ENCODE measurements around the gene ALK.

Gene ALK

GRCh38 chr2:29638641-29639040, 282.7 kb downstream of the ALK start:
- DNase-seq: no peak

- DNase-seq: no peak
Observed at GRCh38 chr2:29634916-29635315, 286.5 kb downstream of the ALK start.

DNA sequence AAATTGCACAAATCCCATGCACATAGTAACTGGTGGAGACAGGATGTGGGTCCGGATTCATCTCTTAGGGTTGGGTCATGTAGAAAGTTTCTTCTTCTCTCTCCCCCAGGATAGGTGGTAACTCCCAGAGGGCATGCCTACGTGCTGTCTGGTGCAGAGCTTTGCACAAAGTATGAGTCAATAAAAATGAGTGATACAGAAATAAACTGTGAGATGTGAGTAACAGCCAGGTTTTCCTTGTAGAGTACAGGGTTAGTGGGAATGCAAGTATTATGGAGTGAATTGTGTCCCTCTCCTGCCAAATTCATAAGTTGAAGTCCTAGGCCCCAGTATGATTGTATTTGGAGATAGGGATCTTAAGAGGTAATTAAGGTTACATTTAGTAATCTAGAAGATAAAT, 289.4 kb downstream of the ALK start:
- DNase-seq: no peak

DNA sequence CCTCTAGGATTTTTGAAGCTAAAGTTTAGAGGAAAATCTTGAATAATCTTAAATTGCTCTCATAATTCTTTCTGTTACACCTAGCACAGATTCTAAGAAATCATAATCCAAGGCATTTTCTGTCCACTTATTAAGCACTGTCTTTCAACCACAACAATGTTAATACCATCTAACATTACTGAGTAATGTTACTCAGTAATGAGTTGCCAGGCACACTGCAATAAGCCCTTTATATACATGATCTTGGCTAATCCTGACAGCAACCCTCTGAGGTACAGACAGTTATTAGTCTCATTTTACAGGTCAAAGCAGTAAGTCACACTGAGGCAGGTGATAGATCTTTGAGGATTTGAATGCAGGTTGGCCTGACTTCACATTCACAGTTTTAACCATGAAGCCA, 291.9 kb downstream of the ALK start:
- DNase-seq: no peak

DNA sequence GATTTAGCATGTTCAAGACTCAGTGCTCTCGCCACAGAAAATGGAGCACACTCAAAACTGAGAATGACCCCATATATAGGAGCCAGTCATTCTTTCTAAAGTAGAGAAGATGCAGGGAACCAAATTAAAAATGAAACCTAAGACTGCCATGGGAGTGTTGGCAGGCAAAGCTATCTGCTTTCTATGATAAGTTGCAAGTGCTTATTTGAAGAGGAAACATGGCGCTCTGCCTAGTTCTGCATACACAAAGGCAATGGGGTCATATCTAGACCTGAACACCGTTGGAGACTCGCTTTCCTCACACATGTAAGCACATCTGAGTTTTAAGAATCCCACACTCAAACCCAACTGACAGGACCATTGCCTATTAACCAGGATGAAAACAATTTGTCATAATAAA, 292.5 kb downstream of the ALK start:
- no peak for DNase-seq

DNA sequence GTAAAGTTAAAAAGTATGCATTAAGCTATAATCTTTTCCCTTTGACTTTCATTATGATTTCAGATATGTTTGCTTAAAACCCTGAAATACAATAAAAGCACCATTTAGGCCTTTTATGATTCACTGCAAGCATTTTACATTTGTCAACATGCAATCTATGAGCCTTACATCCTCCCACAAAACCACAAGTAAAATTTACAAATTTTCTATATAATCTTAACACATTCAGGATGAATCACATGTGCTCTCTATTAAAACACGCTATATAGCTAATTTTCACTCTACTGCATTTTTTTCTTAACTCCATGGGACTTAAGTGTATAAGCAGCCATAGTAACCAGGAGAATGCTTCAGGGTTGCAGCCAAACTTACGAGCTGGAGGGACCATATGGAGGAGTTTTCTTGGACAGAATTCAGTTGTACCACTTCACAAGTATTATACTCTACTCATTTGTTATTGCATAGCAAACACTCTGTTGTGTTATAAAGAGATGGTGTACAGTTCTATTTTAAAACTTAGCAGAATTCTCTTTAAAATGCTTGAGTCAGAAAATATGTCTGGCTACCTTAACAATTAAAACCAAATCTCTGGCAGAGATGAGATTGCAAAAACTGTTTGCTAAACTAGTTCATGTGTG, 293.2 kb downstream of the ALK start:
- no peak for DNase-seq

DNA sequence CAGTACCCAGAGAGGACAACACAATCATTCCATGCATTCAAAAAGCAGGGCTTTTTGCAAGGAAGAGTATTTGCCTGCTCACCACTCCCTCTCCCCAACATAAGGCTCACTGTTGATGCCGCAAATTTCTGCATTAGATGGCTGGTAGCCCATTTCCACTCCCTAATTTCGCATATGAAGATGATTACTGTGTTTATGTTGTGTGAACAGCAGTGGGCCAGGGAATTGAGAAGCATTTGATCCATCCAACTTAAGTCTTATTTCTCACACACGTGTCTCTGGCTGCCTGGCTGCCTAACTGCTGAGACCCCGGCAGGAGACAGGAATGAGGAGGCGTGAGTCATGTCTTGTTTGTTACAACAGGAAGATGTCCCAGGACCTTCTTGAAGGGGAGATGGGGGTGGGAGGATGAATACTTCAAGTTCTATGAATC, 294.1 kb downstream of the ALK start:
- no peak for DNase-seq

DNA sequence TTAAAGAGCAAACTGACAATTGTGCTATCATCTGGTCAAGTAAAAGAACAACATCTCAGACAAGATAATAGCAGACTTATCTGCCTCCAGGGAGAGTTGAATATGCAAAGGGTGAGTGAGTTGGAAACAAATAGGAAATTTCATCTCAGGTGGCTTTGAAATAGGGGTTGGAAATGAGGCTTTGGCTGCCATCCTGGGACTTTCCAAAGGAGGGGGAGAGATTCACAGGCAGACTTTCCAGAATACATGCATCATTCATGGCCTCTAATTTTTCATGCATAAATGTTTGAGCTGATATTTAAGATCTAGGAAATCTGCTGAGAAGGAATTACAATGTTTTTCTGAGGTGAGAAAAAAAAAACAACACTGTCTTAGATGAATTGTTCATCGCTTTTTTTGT, 300.5 kb downstream of the ALK start:
- DNase-seq: no peak

- DNase-seq: no peak
Observed at GRCh38 chr2:29619689-29620088, 301.7 kb downstream of the ALK start.

DNA sequence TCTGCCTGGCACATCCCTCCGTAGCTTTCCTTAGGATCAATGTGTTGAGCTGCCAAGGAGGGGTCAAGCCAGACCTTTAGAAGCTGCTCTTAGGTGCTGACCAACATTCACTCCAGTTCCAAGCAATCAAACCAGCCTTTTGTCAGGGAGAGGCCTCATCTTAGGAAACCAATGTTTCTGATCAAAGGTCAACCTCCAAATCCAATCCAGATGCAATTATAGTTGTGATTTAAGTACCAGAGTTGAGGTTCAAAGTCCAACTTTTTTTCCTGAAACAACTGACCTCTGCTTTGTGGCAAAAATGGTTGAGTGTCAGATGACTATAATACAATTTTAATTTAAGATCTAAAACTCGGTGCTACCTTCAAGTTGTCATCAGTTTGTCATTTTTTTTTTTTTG, 303.4 kb downstream of the ALK start:
- no peak for DNase-seq

DNA sequence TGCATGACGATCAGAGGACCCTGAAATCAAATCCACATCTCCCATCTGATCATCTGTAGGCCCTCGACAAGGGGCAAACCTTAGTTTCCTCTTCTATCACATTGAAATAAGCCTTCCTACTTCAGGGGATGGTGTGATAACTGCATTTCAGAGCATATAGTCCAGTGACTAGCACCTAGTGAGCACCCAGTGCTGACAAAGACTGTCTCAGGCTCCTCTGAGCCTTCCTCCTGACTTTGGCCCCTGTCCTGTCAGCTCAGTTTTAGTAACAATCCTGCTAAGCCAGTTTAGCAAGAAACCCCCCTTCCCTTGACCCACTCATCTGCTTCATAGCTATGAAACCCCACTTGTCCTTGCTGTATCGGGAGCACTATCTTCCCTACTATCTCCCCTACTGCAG, 304.0 kb downstream of the ALK start:
- no peak for DNase-seq

- no peak for DNase-seq
Observed at GRCh38 chr2:29616569-29616968, 304.8 kb downstream of the ALK start.

DNA sequence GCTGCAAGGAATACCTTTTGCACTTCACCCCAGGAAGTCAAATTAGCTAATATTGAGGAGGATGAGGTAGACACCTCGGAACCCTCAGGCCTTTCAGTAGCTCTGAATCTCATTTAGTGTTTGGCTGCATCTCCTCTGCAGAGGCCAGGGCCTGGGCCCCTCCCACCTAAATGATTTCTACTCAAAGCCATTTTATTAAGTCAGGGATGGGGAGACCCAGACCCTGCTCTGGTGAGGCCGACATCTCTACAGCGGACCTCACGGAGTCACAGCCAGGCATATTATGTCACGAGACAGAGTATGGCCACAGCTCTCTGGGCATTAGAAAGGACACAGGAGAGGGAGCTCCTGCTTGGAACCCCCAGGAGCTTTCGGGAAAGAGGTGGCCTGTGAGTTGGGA, 305.5 kb downstream of the ALK start:
- DNase-seq: no peak

GRCh38 chr2:29615183-29615582, 306.2 kb downstream of the ALK start:
- DNase-seq: no peak

GRCh38 chr2:29614295-29614830, 307.0 kb downstream of the ALK start:
- no peak for DNase-seq

GRCh38 chr2:29613792-29614266, 307.6 kb downstream of the ALK start:
- DNase-seq: no peak

- no peak for DNase-seq
Observed at GRCh38 chr2:29613067-29613466, 308.3 kb downstream of the ALK start.

- no peak for DNase-seq
Observed at GRCh38 chr2:29612568-29612967, 308.8 kb downstream of the ALK start.

DNA sequence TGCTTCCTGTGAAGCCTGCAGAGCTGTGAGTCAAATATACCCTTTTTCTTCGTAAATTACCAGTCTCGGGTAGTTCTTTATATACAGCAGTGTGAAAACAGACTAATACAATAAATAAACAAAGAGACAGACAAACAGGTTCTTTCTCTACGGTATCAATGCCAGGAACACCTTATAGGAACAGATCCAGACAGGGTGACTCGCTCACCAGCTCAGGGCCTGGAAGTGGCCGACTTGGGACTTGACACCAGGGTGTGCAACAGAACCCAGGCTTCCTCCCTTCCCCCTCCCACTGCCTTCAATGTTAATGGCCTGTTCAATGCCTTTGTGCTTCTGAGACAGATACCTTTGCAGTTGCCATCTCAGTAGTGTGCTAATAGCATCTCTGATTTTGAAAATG, 309.5 kb downstream of the ALK start:
- DNase-seq: no peak

GRCh38 chr2:29611261-29611660, 310.1 kb downstream of the ALK start:
- no peak for DNase-seq

GRCh38 chr2:29610569-29610968, 310.8 kb downstream of the ALK start:
- no peak for DNase-seq

DNA sequence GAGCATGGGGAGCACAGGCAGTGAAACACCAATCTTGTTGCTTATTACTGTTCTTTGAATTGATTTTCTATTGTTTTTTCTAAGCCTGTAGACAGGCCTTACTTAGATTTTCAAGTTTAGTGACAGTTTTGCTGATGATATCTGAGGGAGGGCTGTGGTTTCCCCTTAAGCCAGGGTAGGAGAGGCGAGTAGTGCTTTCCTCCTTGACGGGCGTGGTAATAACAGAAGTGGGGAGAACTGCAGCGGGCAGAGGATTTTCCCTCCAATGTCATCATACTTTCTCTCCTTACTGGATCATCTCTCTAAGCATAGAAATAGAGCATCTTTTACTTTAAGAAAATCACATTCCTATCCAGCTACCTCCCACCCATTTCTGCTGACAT, 314.4 kb downstream of the ALK start:
- DNase-seq: no peak

- no peak for DNase-seq
Observed at GRCh38 chr2:29606104-29607037, 315.0 kb downstream of the ALK start.

- DNase-seq: no peak
Observed at GRCh38 chr2:29603341-29603740, 318.0 kb downstream of the ALK start.

Data from NCI-H2081 treated with DMSO at 0.1 percent for 48 hours (cell line).